ENCODE data around the gene SSU72.
"Not testable (repeated sequence)": the region's sequence is repeated elsewhere in the genome, so short reads cannot be mapped to it uniquely, and the experiment has no call there.

Gene SSU72

DNA sequence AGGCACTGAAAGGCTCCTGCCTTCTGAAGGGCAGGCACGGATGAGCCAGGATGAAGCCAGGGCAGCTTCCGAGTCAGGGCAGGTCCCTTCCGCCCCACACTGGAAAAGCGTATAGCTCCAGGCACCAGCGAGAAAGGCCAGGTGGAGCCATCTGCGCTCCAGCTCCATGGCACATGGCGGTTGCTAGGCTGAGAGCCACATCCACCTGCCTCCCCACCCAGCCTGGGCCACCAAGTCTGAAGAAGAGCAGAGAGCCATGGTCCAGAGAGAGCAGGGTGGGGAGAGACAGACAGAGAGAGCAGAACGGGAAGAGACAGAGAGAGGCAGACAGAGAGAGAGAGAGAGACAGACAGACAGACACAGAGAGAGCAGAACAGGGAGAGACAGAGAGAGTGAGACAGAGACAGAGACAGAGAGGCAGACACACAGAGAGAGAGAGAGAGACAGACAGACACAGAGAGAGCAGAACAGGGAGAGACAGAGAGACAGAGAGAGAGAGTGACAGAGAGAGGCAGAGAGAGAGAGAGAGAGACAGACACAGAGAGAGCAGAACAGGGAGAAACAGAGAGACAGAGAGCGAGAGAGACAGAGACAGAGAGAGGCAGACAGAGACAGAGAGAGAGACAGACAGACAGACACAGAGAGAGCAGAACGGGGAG lies 20.1 kb upstream of the SSU72 start:
- DNase-seq: no peak

DNA sequence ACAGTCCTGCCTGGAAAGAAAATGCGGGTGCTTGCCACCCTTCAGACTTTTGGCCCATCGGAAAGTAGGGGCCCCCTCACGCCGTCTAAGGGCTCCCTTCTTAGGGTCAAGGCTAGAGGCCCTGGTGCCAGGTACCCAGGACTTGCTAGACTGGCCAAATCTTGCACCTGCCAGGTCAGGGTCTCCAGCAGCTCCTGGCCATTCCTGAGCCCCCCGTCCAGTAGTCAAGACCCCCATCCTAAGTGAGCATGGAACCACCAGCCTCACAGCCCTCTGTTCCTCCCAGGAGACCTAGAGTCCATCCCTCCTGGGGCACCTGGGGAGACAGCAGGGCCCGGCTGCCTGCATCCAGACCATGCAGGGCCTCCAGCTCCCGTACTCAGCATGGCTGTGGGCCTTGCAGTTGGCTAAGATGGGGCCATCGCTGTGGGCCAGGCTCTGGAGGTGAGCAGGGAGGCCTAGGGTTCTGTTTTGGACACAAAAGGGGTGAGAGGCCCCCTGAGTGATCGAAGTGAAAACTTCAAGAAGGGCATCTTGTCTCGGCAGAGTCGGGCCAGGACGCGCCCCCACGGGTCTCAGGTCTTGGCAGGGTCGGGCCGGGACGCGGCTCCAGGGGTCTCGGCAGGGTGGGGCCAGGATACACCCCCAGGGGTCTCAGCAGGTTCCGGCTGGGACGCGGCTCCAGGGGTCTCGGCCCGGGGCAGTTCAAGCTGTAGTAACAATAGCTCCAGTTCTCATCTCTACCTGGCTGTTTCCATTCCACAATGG lies 19.4 kb upstream of the SSU72 start:
- no peak for DNase-seq

DNA sequence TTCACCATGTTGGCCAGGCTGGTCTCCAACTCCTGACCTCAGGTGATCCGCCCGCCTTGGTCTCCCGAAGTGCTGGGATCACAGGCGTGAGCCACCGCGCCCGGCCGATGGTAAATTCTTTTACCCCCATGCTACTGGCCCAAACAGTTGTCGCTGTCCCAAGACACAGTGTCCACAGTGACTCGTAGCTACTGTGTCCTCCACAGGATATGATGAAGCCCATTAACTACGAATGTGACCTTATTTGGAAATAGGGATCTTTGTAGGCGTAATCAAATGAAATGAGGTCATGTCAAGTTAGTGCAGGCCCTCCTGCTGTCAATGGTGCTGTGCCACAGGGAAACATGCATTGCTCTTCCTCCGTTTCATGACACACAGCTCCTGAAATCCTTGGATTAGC lies 16.8 kb upstream of the SSU72 start:
- DNase-seq: peak; percentile 63

DNA sequence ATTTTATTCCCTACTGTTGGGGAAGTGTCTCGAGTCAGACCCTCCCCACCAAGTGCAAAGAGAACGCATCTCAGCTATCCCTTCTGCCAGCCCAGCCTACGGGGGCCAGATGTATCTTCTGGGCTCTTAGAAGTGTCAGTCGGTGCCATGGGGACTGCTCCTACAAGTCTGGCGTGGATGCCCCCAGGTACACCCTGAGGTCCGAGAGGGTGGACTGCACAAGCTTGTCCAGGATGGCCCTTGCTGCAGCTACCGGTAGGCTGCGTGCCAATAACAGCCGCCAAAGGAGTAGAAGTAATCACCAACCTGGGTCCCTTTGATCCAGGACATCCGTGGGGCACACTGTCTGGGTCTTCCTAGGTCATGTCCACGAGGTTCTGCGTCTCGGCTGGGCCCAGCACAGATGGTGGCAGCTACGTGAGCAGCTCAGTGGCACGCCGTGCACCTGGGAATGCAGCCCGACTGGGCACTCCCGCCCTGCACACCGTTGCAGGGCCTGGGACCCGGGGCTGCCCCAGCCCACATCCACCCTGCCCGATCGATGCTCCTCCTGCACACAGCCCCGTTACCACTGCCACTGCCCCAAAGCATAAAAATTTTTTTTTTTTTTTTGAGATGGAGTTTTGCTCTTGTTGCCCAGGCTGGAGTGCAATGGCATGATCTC lies 8.8 kb upstream of the SSU72 start:
- no peak for DNase-seq

DNA sequence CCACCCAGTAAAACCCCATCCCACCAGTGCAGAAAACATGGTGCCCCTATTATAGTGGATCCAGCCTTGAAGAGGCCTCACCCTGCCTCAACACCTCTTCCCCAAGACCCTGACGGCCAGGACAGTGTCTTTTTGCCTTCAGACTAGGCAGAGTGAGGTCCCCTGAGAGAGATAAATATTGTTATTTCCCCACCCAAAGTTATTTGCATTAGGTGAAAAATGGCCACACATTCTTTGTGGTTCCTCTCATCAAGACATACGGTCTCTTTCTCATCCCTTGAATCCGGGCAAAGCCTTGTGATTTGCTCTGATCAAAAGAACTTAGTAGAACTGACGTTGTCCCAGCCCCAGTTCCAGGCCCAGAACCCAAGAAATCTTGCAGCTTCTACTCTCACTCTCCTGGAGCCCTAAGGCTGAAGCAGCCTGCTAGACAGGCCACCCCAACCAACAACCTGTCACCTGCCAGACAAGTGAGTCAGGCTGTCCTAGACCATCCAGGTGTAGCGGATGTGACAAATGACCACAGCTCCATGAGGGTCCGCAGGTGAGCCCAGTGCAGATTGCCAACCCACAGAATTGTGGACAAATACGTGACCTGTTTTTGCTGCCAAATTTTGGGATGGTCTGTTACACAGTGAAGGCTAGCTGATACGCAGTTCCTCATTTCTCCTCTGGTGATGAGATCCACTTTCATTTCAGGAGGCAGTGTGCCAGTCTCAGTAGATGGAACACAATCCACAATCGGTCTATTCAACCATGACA lies 8.1 kb upstream of the SSU72 start:
- no peak for DNase-seq

DNA sequence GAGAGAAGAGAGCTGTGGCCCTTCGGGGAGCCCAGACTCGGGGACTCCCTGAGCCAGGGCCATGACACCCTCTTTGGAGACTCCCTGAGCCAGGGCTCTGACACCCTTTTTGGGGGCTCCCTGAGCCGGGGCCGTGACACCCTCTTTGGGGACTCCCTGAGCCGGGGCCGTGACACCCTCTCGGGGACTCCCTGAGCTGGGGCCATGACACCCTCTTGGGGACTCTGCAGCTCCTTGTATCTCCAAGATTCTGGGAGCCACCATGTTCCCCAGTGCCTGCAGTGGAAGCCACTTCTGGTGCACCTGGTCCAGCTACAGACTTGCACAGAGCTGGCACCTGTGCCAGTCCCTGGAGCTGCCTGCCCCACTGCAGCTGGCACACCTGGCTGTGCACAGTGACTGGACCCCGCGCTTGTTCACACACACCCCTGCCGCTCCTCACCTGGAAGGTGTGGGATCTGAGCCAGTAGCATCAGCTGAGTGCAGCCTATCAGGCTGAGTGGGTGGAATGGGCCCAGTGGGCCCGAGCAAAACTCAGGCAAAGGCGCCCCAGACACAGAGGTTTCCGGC lies 3.8 kb upstream of the SSU72 start:
- no peak for DNase-seq

DNA sequence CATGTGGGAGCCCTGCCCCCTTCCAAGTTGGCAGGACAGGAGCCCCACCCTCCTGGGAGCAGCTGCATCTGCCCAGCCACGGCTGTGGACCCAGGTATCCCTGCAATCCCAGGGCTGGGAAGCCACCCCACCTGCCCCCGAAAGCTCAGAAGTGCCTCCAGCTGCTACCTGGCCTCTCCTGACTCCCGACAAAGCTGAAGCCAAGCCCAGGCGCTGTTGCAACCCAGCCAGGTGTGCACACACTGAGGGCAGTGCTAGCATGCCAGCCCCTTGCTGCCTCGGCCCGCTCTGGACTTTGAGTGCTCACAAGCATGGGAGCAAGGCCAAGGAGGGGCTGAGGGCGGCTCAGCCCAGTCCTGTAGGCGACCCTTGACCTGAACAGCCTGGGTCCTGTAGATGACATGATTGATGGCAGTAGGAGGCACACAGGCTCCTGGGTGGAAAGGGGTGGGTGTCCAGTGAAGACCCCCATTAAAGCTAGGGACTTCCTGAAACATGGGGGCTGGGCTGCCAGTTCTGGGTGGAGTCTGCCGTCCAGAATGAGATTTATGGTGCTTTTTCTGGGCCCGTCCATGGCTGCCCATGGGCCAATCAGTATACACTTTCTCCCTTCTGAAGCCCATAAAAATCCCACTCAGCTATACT lies 2.8 kb upstream of the SSU72 start:
- no peak for DNase-seq

DNA sequence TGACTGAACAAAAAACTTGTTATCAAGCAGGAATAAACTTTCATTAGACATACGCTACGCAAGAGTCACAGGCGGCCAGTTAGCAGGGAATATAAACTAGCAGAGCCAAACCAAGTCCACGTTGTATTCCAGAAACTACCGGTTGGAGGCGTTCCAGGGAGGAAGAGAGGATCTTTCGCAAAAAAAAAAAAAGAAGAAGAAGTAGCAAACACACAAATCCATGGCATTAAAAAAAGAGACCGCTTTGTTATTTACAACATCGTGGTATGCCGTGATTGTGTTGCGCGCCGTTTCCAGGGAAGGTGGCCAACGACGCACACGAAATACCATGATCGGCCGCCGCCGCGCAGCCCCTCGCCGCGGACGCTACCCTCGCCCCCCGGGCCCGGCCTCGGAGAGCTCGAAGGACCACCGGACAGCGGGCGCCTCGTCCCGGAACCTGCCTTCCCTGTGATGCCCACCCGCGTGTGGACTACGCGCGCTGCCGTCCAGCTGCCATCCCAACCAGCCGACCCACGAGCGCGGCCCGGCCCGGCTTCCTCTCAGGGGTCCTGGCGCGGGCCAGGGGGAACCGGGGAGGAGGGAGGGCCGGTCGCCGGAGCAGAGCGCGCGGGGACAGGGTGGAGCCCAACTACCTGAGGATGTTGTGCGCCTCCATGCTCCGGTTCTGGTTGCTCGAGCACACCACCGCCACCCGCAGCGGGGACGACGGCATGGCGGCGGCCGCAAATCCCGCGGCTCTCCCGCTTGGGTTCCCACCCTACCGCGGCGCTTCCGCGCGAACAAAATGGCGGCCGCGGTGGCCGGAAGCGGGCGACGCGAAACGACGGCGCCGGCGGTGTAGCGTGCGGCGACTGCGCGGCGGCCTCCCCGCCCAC lies 581 bp downstream of the SSU72 start:
- DNase-seq: peak; percentile 80

DNA sequence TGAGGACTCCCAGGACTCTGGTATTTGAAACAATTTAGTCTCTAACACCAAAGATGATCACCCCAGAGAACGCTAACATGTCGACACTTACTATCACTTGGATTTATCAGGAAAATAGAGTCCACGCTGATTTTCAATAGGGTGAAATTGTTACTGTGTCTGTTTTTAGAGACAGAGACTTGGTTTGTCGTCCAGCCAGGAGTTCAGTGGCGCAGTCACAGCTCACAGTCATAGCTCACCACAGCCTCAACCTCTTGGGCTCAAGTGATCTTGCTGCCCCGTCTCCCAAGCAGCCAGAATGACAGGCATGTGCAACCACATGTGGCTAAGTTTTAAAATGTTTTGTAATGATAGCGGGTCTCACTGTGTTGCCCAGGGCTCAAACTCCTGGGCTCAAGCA lies 5.3 kb downstream of the SSU72 start:
- no peak for DNase-seq

DNA sequence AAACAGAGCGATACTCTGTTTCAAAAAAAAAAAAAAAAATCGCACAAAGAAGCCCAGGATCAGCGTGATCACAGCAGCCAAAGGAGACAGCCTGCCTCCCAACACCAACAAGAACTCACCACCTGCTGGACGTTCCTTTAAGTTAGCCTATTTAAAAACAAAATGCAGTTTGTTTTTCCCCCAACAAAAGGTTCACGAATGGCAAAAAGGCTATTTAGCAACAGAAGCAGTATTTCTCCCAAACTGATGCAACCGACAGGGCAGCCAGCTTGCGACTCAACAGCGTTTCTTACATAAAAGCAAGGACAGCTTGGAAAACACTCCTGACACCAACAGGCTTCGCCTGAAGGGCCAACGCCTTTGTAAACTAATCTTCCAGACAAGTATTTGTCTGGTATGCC lies 6.8 kb downstream of the SSU72 start:
- peak; percentile 5 for DNase-seq

DNA sequence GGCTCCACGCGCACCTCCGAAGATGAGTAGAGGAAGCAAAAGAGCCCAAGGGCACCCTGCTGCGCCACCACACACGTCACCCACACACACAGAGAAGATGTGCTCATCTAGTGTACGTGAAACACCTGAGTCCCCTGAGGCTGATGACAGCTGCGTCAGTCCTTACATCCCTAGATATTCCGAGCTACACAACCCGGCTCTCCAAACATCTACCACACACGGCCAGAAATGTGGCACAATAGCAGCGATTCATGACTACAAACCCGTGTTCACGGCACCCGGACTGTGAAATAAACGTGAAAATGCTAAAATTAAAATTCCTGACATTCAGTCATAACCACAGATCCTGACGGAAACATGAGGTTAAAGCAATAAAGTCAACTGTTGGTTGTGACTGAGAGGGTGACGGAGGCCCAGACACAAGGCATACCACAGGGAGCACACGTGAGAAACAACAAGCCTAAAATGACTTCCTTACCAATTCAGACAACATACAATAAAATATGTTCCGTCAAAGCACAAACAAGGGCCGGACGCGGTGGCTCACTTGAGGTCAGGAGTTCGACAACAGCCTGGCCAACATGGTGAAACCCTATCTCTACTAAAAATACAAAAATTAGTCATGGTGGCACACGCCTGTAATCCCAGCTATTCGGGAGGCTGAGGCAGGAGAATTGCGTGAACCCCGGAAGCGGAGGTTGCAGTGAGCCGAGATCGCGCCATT lies 7.3 kb downstream of the SSU72 start:
- no peak for DNase-seq

DNA sequence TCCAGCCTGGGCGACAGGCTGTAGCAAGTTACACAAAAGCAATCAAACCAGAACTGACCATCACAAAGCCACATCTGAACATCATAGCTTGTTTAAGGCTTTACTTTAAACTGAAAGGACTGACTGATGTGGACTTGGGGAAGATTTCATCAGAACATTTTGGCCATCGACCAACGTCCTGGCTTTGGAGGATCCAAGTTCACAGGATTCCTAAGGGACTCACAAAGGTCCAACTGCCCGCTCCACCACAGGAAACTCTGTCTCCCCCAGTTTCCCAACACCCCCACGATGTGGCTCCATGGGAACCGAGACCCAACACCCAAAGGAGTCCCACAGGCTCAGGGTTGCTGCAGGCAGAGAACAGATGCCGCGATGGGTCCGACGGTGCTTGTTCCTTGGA lies 9.3 kb downstream of the SSU72 start:
- no peak for DNase-seq

DNA sequence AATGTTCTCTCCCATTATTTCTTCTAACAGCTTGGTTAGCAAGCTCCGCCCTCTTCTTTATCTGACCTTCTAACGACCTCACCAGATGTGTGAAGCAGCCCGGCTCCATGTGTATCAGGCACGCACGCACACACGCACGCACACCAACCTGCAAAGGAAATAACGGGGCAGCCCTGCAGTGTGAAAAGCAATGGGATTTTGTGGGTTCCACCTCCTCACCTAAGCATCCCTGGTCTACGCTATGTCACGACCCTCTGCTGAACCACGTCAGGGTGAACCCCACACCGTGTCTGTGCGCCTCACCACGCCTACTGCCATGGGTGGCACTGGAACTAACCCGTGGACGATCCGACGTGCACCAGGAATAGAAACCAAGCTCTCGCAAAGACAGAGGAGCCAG lies 10.4 kb downstream of the SSU72 start:
- no peak for DNase-seq

DNA sequence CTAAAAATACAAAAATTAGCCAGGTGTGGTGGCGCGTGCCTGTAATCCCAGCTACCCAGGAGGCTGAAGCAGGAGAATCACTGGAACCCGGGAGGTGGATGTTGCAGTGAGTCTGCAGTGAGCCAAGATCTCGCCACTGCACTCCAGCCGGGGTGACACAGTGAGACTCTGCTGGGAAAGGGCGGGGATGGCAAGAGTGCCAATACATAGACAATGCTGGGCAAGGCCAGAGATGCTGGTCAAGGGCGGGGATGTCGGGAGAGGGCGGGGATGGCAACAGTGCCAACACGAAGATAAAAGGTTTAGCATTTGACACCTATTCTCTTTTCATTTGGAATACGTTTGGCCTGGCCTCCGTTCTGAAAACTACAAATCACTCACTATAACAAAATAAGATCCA lies 11.0 kb downstream of the SSU72 start:
- DNase-seq: no peak

DNA sequence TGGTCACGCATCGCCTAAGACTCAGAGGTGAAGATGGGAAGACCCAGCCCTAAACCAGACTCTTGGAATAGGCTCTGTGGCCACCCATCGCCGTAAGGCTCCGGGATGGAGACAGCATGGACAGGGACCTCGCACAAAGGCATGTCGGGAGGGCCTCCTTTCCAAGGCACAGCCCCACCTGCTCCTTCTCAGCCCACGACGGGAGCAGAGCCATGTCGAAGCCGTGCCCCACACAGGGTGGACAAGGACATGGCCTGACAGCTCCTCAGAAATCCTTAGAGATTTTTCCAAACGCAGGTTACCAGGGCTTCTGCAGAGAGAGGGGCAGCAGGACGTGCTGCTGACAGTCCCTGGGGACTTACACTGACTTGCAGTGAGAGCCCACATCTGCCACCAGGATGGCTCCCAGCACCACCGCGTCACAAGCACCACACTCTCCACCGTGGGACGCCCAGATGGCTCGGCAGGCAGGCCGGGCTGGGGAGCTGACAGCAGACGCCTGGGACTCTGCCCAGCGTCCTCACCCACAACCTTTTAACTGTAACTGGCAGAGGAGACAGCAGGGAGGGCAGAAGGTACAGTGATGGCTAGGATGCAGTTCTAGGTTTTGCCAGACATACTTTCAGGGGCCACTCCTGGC lies 12.0 kb downstream of the SSU72 start:
- DNase-seq: no peak

DNA sequence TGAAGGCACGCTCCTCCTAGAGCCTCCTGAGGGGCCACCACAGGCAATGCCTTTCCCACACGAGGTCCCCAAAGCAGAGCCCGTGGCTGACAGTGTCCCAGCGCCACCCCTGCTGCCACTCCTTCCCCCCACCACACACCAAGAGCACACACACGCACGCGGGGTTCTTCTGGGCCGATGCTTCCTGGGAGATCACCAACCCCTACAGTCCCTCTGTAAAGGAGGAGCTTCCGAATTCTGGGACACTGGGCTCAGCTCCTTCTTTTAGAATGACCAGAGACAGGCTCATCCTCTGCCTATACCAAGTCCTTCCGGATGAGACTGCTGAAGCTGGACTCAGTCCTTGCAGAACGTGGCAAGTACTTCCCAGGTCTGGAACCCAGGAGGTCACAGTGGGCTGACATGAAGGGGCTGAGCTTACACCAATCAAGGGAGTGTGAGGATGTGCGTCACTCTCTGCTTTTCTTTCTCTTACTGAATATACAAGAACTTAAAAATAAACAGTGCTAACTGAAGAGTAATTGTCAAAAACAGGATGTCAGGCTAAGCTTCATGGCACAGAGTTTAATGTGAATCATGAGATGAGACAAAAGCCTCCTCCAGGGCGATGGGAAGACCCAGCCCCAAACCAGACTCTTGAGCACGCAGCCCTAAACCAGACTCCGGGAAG lies 12.7 kb downstream of the SSU72 start:
- no peak for DNase-seq

DNA sequence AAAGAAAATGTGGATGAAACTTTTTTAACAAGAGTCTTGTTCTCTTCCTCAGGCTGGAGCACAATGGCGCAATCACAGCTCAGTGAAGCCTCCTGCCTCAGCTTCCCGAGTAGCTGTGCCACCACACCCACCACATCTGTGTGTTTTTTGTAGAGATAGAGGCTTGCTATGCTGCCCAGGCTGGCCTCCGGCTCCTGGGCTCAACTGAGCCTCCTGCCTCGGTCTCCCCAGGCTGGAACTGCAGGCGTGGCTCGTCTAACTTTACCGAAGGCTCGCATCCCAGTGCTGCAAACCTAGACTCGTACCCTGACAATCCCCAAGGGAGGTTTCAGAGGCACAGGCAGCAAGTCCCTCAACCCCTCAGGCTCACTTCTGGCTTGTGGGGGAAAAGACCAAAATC lies 14.5 kb downstream of the SSU72 start:
- DNase-seq: no peak

DNA sequence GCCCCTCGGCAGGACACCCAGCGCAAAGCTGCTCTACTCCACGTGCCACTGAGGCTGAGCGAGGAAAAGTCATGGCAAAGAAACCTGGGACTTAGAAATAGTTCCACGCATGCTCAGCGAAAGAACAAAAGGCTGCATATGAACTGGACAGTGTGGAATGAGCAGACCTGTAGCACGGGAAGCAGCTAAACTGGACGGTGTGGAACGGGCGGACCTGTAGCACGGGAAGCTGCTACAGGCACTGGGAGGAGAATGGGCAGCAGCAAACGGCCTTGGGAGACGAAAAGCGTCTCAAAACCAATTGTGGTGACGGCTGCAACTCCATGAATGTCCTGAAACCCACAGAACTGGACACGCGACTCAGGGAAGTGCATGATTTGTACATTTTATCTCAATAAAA lies 15.6 kb downstream of the SSU72 start:
- DNase-seq: no peak

DNA sequence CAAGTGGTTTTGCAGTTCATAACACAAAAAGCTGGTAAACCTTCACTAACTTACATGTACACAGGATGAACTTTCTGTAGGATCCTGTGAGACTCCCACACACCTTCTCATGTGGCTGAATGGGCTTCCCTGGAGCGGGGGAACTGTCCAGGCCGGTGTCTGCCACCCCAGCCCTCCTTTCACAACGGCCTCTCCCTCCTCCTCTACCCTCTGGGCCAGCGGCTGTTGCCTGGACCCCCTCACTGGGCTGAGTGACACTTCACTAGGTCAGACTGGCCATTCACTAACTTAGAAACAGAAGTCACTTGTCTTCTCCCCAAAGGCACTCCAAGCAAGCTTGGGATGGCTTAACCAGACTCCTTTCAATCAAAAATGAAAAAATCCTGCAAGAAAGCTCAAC lies 16.1 kb downstream of the SSU72 start:
- DNase-seq: no peak

DNA sequence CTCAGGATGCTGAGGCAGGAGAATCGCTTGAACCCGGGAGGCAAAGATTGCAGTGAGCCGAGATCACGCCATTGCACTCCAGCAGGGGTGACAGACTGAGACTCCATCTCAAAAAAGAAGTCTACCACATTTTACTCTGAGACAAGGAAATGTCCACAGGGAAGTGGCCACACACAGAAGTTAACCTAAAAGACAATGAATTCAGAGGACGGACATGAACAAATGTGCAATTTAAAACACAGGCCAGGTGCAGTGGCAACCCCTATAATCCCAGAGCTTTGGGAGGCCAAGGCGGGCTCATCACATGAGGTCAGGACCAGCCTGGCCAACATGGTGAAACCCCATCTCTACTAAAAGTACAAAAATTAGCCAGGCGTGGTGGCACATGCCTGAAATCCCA lies 17.0 kb downstream of the SSU72 start:
- DNase-seq: not testable (repeated sequence)
